SK-N-SH treated with all-trans-retinoic acid at 6 μM for 48 hours (cell line): ENCODE results near the gene PHF5A.

Experiments
- ATAC-seq: fragments of 200-7000 bp; cut with Tn5 transposase; 3 replicates; pipeline ENCODE4 v1.9.1; 2020; ENCODE audit warnings: mild to moderate bottlenecking, moderate library complexity
- ARNTL ChIP-seq: fragments of 450-650 bp; formaldehyde crosslinking; IDR thresholded peaks from 2 replicates; pipeline ENCODE4 v1.5.0; 2020; ENCODE audit warnings: low read depth, mild to moderate bottlenecking, moderate library complexity, borderline replicate concordance
- BACH2 ChIP-seq: fragments of 250-450 bp; sonication (Bioruptor Pico); IDR thresholded peaks from 2 replicates; pipeline ENCODE4 v1.9.0; 2021; ENCODE audit warnings: mild to moderate bottlenecking, borderline replicate concordance
- CSDC2 ChIP-seq: fragments of 250-450 bp; sonication (Bioruptor Pico); IDR thresholded peaks from 2 replicates; pipeline ENCODE4 v1.5.0; 2020; ENCODE audit warnings: mild to moderate bottlenecking, moderate library complexity
- ESRRG ChIP-seq: fragments of 250-450 bp; sonication (Bioruptor Pico); IDR thresholded peaks from 2 replicates; pipeline ENCODE4 v1.6.1; 2021; ENCODE audit warnings: mild to moderate bottlenecking
- GLIS3 ChIP-seq: fragments of 250-450 bp; sonication (Bioruptor Pico); IDR thresholded peaks from 2 replicates; pipeline ENCODE4 v1.5.0; 2020; ENCODE audit warnings: mild to moderate bottlenecking, moderate library complexity
- ISL1 ChIP-seq: fragments of 250-450 bp; sonication (Bioruptor Pico); IDR thresholded peaks from 2 replicates; pipeline ENCODE4 v2.1.2; 2022; ENCODE audit warnings: mild to moderate bottlenecking, moderate library complexity
- OSR1 ChIP-seq: fragments of 250-450 bp; sonication (Bioruptor Pico); IDR thresholded peaks from 2 replicates; pipeline ENCODE4 v1.8.0; 2022; ENCODE audit warnings: moderate library complexity, mild to moderate bottlenecking, inconsistent platforms
- PPARA ChIP-seq: fragments of 250-450 bp; sonication (Bioruptor Pico); IDR thresholded peaks from 2 replicates; pipeline ENCODE4 v1.5.0; 2020; ENCODE audit warnings: mild to moderate bottlenecking, borderline replicate concordance
- SNAI2 ChIP-seq: fragments of 250-450 bp; sonication (Bioruptor Pico); IDR thresholded peaks from 2 replicates; pipeline ENCODE4 v1.5.0; 2020; ENCODE audit warnings: mild to moderate bottlenecking, moderate library complexity
- TCF4 ChIP-seq: fragments of 250-450 bp; sonication (Bioruptor Pico); IDR thresholded peaks from 2 replicates; pipeline ENCODE4 v1.8.0; 2021; ENCODE audit warnings: mild to moderate bottlenecking, moderate library complexity, borderline replicate concordance
- TOX ChIP-seq: fragments of 250-450 bp; sonication (Bioruptor Pico); IDR thresholded peaks from 2 replicates; pipeline ENCODE4 v1.8.0; 2021; ENCODE audit warnings: mild to moderate bottlenecking, moderate library complexity, borderline replicate concordance
- ZC3H10 ChIP-seq: fragments of 250-450 bp; sonication (Bioruptor Pico); IDR thresholded peaks from 2 replicates; pipeline ENCODE4 v1.5.1; 2021; ENCODE audit warnings: mild to moderate bottlenecking, moderate library complexity
- ZFP3 ChIP-seq: fragments of 250-450 bp; sonication (Bioruptor Pico); IDR thresholded peaks from 2 replicates; pipeline ENCODE4 v1.5.0; 2020; ENCODE audit warnings: mild to moderate bottlenecking, moderate library complexity
- ZFP30 ChIP-seq: fragments of 450-650 bp; formaldehyde crosslinking; IDR thresholded peaks from 2 replicates; pipeline ENCODE4 v1.5.0; 2022; ENCODE audit warnings: mild to moderate bottlenecking, moderate library complexity
- ZNF565 ChIP-seq: fragments of 450-650 bp; formaldehyde crosslinking; conservative IDR thresholded peaks from 2 replicates; pipeline ENCODE4 v1.5.0; 2020; ENCODE audit warnings: low read depth, mild to moderate bottlenecking, moderate library complexity
- ZNF8 ChIP-seq: fragments of 450-650 bp; formaldehyde crosslinking; IDR thresholded peaks from 2 replicates; pipeline ENCODE4 v1.5.0; 2020; ENCODE audit warnings: mild to moderate bottlenecking, moderate library complexity
- TF ChIP-seq, protein P1 (sequence below): fragments of 250-450 bp; sonication (Bioruptor Pico); IDR thresholded peaks from 2 replicates; pipeline ENCODE4 v1.5.1; 2020; ENCODE audit warnings: low read depth, mild to moderate bottlenecking, moderate library complexity
- TF ChIP-seq, protein P2 (sequence below): fragments of 250-450 bp; sonication (Bioruptor Pico); IDR thresholded peaks from 2 replicates; pipeline ENCODE4 v1.8.0; 2021; ENCODE audit warnings: low read depth, mild to moderate bottlenecking, moderate library complexity, borderline replicate concordance
- TF ChIP-seq, protein P3 (sequence below): fragments of 250-450 bp; sonication (Bioruptor Pico); IDR thresholded peaks from 2 replicates; pipeline ENCODE4 v1.5.0; 2020; ENCODE audit warnings: mild to moderate bottlenecking, moderate library complexity
- TF ChIP-seq, protein P4 (sequence below): fragments of 250-450 bp; sonication (Bioruptor Pico); IDR thresholded peaks from 2 replicates; pipeline ENCODE4 v1.5.1; 2021; ENCODE audit warnings: mild to moderate bottlenecking, moderate library complexity
- TF ChIP-seq, protein P5 (sequence below): fragments of 250-450 bp; sonication (Bioruptor Pico); IDR thresholded peaks from 2 replicates; pipeline ENCODE4 v1.8.0; 2020; ENCODE audit warnings: mild to moderate bottlenecking, moderate library complexity, borderline replicate concordance

PHF5A gene

DNA sequence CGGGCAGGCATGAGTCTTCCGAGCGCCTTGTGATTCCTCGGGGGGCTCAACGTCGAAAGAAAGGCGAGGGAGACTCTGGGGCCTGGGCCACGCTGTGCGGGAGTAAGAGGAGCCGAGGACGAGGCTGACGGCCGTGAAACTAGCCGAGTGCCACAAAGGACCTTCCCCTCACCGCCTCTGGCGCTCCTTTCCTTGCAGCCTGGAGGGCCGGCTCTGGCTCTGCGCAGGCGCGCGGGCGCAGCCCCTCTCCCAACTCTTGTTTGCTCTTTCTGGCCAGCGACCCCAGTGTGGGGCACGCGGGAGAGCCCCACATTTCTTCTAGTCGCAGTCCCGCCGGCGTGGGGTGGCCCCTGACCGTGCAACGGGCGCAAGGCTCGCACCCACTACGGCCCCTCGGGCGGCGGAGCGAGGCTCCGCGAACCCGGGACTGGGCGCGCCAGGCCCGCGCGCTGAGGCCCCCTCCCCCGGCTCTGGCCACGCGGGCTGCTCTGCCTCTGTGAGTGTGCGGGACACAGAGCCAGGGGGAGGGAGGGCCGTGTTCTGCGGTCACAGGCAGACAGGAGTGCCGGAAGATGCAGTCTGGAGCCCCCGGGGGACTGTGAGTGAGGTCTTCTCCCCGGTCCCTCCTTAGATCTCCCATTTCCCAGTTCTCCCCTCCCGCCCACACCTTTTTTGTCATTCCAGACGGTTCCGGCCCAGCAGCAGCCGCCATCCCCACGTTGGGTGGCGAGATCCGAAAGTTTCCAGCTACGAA is 20.9 kb downstream of the PHF5A start:
- no peak for TF ChIP-seq ZFP3 (CRISPR knock-in tag)
- TF ChIP-seq ESRRG (CRISPR knock-in tag), result no peak
- TF ChIP-seq, protein P1, sequence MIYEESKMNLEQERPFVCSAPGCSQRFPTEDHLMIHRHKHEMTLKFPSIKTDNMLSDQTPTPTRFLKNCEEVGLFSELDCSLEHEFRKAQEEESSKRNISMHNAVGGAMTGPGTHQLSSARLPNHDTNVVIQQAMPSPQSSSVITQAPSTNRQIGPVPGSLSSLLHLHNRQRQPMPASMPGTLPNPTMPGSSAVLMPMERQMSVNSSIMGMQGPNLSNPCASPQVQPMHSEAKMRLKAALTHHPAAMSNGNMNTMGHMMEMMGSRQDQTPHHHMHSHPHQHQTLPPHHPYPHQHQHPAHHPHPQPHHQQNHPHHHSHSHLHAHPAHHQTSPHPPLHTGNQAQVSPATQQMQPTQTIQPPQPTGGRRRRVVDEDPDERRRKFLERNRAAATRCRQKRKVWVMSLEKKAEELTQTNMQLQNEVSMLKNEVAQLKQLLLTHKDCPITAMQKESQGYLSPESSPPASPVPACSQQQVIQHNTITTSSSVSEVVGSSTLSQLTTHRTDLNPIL, result no peak
- TF ChIP-seq, protein P2, sequence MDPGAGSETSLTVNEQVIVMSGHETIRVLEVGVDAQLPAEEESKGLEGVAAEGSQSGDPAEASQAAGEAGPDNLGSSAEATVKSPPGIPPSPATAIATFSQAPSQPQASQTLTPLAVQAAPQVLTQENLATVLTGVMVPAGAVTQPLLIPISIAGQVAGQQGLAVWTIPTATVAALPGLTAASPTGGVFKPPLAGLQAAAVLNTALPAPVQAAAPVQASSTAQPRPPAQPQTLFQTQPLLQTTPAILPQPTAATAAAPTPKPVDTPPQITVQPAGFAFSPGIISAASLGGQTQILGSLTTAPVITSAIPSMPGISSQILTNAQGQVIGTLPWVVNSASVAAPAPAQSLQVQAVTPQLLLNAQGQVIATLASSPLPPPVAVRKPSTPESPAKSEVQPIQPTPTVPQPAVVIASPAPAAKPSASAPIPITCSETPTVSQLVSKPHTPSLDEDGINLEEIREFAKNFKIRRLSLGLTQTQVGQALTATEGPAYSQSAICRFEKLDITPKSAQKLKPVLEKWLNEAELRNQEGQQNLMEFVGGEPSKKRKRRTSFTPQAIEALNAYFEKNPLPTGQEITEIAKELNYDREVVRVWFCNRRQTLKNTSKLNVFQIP (CRISPR knock-in tag), result no peak
- TF ChIP-seq TOX (CRISPR knock-in tag), result no peak
- no peak for TF ChIP-seq CSDC2
- TF ChIP-seq BACH2 (CRISPR knock-in tag), result no peak
- no peak for TF ChIP-seq ZC3H10 (CRISPR knock-in tag)
- TF ChIP-seq, protein P3, sequence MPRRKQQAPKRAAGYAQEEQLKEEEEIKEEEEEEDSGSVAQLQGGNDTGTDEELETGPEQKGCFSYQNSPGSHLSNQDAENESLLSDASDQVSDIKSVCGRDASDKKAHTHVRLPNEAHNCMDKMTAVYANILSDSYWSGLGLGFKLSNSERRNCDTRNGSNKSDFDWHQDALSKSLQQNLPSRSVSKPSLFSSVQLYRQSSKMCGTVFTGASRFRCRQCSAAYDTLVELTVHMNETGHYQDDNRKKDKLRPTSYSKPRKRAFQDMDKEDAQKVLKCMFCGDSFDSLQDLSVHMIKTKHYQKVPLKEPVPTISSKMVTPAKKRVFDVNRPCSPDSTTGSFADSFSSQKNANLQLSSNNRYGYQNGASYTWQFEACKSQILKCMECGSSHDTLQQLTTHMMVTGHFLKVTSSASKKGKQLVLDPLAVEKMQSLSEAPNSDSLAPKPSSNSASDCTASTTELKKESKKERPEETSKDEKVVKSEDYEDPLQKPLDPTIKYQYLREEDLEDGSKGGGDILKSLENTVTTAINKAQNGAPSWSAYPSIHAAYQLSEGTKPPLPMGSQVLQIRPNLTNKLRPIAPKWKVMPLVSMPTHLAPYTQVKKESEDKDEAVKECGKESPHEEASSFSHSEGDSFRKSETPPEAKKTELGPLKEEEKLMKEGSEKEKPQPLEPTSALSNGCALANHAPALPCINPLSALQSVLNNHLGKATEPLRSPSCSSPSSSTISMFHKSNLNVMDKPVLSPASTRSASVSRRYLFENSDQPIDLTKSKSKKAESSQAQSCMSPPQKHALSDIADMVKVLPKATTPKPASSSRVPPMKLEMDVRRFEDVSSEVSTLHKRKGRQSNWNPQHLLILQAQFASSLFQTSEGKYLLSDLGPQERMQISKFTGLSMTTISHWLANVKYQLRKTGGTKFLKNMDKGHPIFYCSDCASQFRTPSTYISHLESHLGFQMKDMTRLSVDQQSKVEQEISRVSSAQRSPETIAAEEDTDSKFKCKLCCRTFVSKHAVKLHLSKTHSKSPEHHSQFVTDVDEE (CRISPR knock-in tag), result no peak
- no peak for TF ChIP-seq ZFP30 (CRISPR knock-in tag)
- TF ChIP-seq TCF4 (CRISPR knock-in tag), result no peak
- TF ChIP-seq ZNF8 (CRISPR knock-in tag), result no peak
- TF ChIP-seq, protein P4, sequence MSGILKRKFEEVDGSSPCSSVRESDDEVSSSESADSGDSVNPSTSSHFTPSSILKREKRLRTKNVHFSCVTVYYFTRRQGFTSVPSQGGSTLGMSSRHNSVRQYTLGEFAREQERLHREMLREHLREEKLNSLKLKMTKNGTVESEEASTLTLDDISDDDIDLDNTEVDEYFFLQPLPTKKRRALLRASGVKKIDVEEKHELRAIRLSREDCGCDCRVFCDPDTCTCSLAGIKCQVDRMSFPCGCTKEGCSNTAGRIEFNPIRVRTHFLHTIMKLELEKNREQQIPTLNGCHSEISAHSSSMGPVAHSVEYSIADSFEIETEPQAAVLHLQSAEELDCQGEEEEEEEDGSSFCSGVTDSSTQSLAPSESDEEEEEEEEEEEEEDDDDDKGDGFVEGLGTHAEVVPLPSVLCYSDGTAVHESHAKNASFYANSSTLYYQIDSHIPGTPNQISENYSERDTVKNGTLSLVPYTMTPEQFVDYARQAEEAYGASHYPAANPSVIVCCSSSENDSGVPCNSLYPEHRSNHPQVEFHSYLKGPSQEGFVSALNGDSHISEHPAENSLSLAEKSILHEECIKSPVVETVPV (CRISPR knock-in tag), result no peak
- TF ChIP-seq GLIS3 (CRISPR knock-in tag), result no peak
- no peak for TF ChIP-seq ZNF565 (CRISPR knock-in tag)
- no peak for TF ChIP-seq PPARA (CRISPR knock-in tag)
- no peak for TF ChIP-seq ARNTL (CRISPR knock-in tag)
- no peak for TF ChIP-seq SNAI2 (CRISPR knock-in tag)
- TF ChIP-seq, protein P5, sequence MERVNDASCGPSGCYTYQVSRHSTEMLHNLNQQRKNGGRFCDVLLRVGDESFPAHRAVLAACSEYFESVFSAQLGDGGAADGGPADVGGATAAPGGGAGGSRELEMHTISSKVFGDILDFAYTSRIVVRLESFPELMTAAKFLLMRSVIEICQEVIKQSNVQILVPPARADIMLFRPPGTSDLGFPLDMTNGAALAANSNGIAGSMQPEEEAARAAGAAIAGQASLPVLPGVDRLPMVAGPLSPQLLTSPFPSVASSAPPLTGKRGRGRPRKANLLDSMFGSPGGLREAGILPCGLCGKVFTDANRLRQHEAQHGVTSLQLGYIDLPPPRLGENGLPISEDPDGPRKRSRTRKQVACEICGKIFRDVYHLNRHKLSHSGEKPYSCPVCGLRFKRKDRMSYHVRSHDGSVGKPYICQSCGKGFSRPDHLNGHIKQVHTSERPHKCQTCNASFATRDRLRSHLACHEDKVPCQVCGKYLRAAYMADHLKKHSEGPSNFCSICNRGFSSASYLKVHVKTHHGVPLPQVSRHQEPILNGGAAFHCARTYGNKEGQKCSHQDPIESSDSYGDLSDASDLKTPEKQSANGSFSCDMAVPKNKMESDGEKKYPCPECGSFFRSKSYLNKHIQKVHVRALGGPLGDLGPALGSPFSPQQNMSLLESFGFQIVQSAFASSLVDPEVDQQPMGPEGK (CRISPR knock-in tag), result no peak
- peak; percentile 49 for ATAC-seq

DNA sequence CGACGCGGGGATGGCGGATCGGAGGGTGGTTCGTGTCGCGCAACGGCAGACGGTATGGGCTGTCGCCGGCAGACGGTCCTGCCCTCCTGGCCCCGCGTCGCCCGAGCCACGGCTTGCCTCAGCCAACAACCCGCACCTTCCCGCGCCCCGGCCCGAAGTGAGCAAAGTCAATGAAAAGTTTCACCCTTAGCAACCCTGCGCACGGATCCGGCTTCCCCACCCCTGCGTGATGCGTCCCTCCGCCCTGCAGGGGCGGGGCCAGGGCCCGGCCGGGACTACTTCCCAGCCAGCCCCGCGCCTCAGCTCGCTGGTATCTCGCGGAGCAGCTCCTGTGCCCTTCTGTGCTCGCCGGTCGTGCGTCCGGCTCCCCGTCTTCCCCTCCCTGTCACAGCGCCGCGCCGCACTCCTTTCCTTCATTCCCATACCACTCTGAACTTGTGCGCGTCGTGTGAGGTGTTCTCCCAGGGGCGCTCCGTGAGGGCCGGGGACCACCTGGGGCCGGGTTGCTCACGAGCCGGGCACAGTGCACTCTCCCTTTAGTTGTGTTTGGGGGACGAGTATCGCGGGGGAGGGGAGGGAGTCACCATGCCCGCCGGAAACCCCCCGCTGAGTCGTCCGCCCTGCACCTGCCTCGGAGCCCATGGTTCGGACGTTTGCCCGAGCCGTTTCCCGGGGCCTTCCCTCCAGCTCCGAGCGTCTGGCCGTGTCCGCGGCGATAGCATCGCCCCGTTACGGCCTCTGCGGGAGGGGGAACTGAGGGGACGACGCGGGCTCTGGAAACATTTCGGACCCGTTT is 21.7 kb downstream of the PHF5A start, which contains the start of gene TOB2:
Gene TOB2, minus strand, starts transcription at position 163 of the 796 bp plus-strand sequence. CDS start 9,456 bp downstream, outside the sequence.
- ATAC-seq, result peak; percentile 51
- TF ChIP-seq, protein P2 (CRISPR knock-in tag), result no peak
- no peak for TF ChIP-seq GLIS3 (CRISPR knock-in tag)
- TF ChIP-seq ISL1 (CRISPR knock-in tag), result no peak
- TF ChIP-seq, protein P4 (CRISPR knock-in tag), result no peak
- no peak for TF ChIP-seq OSR1
- TF ChIP-seq ZFP3 (CRISPR knock-in tag), result no peak
- no peak for TF ChIP-seq CSDC2
- TF ChIP-seq, protein P5 (CRISPR knock-in tag), result no peak
